ENCODE data around the gene BLCAP.

BLCAP gene

GRCh38 chr20:37523012-37523391 is 4.7 kb downstream of the BLCAP start:
- TF ChIP-seq, protein P1, sequence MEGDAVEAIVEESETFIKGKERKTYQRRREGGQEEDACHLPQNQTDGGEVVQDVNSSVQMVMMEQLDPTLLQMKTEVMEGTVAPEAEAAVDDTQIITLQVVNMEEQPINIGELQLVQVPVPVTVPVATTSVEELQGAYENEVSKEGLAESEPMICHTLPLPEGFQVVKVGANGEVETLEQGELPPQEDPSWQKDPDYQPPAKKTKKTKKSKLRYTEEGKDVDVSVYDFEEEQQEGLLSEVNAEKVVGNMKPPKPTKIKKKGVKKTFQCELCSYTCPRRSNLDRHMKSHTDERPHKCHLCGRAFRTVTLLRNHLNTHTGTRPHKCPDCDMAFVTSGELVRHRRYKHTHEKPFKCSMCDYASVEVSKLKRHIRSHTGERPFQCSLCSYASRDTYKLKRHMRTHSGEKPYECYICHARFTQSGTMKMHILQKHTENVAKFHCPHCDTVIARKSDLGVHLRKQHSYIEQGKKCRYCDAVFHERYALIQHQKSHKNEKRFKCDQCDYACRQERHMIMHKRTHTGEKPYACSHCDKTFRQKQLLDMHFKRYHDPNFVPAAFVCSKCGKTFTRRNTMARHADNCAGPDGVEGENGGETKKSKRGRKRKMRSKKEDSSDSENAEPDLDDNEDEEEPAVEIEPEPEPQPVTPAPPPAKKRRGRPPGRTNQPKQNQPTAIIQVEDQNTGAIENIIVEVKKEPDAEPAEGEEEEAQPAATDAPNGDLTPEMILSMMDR (IDR thresholded peaks at IDR 0.05; ENCODE audit: extremely low read depth, missing control alignments) = no peak
- no peak for DNase-seq (ENCODE audit: low spot score)

- no peak for DNase-seq (ENCODE audit: low spot score)
Observed at GRCh38 chr20:37522260-37523011, 5.2 kb downstream of the BLCAP start.

DNA sequence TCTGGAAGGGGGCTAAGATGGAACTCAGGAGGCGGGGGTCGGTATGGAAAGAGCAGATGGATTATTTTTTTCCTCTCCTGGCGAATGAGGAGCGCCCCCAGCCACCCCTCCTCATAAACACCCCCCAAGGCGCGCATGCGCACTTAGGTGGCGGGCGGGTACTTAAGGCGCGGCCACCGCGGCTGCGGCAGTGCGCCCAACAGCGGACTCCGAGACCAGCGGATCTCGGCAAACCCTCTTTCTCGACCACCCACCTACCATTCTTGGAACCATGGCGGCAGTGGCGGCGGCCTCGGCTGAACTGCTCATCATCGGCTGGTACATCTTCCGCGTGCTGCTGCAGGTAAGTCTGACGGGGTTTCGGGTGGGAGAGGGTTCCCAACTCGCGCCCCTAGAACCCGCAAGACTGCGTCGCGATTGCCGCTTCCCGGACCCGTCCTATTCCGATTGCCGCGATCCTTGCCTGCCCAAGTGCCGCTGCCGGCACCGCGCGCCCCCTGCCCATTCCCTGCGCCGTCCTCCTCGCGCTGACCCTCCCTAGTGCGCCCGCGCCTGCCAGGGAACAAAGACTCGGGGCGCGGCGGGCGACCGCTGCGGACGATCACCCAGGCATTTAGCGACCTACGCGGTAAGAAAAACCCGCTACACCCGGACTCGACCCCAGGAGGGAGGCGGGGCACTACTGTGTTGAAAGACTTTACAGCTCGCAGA is 6.5 kb downstream of the BLCAP start, which contains the start of gene NNAT:
TSS of gene NNAT (plus strand) at position 190 of the 711 bp plus-strand sequence. CDS start at position 272, 82 bp downstream.
- no peak for DNase-seq (ENCODE audit: low spot score)
- TF ChIP-seq, protein P1 (IDR thresholded peaks at IDR 0.05; ENCODE audit: extremely low read depth, missing control alignments) = no peak

More at GRCh38 chr20:37522260-37523011, 5.2 kb downstream of the BLCAP start:
- TF ChIP-seq, protein P1 (IDR thresholded peaks at IDR 0.05; ENCODE audit: extremely low read depth, missing control alignments) = no peak

- TF ChIP-seq, protein P1 (IDR thresholded peaks at IDR 0.05; ENCODE audit: extremely low read depth, missing control alignments) = no peak
- no peak for DNase-seq (ENCODE audit: low spot score)
Observed at GRCh38 chr20:37520419-37520955, 7.2 kb downstream of the BLCAP start.

DNA sequence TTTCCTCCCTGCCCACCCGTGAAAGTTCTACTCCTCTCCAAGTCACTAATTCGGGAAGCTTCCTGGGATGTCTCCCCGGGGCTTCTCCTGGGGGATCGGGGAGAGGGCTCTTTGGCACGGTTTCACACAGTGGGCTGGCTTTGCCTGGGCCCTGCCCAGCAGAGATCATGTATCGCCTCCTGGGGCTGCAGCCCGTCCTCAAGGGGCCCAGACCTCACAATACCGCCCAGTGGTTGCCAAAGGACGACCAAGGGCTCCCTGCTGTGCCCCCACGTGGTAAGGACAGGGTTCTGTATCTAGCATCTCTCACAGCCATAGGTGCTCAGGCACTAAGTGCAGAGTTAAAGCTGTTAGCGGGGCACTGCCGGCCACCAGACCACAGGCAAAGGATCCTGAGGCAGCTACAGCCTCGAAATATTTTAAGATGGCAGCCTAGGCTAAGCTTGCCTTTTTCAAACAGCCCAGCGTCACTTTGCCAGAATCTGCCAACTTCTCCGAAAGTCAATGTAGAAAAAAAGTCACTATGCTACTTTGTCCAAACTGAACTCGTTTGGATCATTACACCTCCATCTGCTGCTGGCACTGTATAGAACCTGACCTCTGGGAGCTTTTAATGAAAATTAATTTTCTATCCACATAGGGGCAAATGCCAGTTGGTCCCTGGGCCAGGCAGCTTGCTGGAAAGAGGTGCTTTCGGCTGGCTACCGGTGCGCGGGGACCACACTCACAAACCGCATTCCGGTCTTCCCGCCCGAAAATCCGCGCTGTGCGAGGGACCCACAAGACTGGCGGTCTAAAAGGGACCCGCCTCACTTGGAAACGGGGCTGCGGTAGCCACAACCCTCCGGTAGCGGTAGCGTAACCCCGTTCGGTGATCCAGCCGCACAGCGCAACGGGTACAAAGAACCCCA is 7.9 kb downstream of the BLCAP start:
- DNase-seq (ENCODE audit: low spot score) = peak; percentile 26

GRCh38 chr20:37518606-37519507 is 8.8 kb downstream of the BLCAP start:
- DNase-seq (ENCODE audit: low spot score) = no peak
- TF ChIP-seq, protein P1 (IDR thresholded peaks at IDR 0.05; ENCODE audit: extremely low read depth, missing control alignments) = no peak

More for the DNA sequence above, 7.9 kb downstream of the BLCAP start:
- TF ChIP-seq, protein P1 (IDR thresholded peaks at IDR 0.05; ENCODE audit: extremely low read depth, missing control alignments) = no peak

All from GM20000 (cell line).